Natural killer cell (primary cell): ENCODE measurements around the gene SULF2. TPM values are rescaled to one million over a fixed set of nuclear protein-coding genes. Genes with fewer than 3 reads are reported as not detected.
A peak's percentile ranks its signal among the peaks of the same experiment; 100 is the strongest.

Experiments used
- ATAC-seq, 3 donors: fragments of 150-1000 bp in 2 of 3; fragments of 200-7000 bp in 1 of 3; cut with Tn5 transposase; 1 replicate in 1 of 3; 2 replicates in 2 of 3; pipeline ENCODE4 v1.10.0; 2021; ENCODE audit warnings: mild to moderate bottlenecking in 2 of 3, moderate library complexity in 2 of 3
- DNase-seq, 2 donors: peaks; one replicate each; pipeline versions ENCODE4 v3.0.0 to v3.0.0-alpha.2; 2013 to 2021; ENCODE audit warnings: mixed read lengths in 1 of 2
- H3K27ac ChIP-seq: one replicate; pipeline ENCODE4 v1.5.1; 2013; ENCODE audit warnings: mild to moderate bottlenecking, low read length
- H3K27me3 ChIP-seq: one replicate; pipeline ENCODE4 v1.6.1; 2013; ENCODE audit warnings: low read length; ENCODE audit not compliant: control insufficient read depth, insufficient read depth
- H3K36me3 ChIP-seq: one replicate; pipeline ENCODE4 v1.6.1; 2013; ENCODE audit warnings: low read length; ENCODE audit not compliant: control insufficient read depth, insufficient read depth
- H3K4me1 ChIP-seq: one replicate; pipeline ENCODE4 v1.6.1; 2013; ENCODE audit warnings: low read length; ENCODE audit not compliant: control insufficient read depth, insufficient read depth
- H3K4me3 ChIP-seq: one replicate; pipeline ENCODE4 v1.5.1; 2013; ENCODE audit warnings: low read length
- H3K9me3 ChIP-seq: one replicate; pipeline ENCODE4 v1.6.1; 2013; ENCODE audit warnings: low read length; ENCODE audit not compliant: control insufficient read depth, insufficient read depth
- H3K27ac Mint-ChIP-seq, 2 donors: one replicate each; pipeline ENCODE4 v1.8.0; 2022; ENCODE audit warnings: mild to moderate bottlenecking in 2 of 2, mixed read lengths in 2 of 2, moderate library complexity in 1 of 2
- H3K27me3 Mint-ChIP-seq, 2 donors: one replicate each; pipeline ENCODE4 v1.8.0; 2022; ENCODE audit warnings: low read depth in 2 of 2, mixed read lengths in 2 of 2
- H3K36me3 Mint-ChIP-seq: one replicate; pipeline ENCODE4 v1.8.0; 2022; ENCODE audit warnings: mixed read lengths
- H3K4me1 Mint-ChIP-seq, 2 donors: one replicate each; pipeline ENCODE4 v1.8.0; 2022; ENCODE audit warnings: mixed read lengths in 2 of 2
- H3K4me3 Mint-ChIP-seq: one replicate; pipeline ENCODE4 v1.8.0; 2022; ENCODE audit warnings: mild to moderate bottlenecking, moderate library complexity, mixed read lengths
- H3K9me3 Mint-ChIP-seq, 2 donors: one replicate each; pipeline ENCODE4 v1.8.0; 2022; ENCODE audit warnings: mixed read lengths in 2 of 2
- WGBS: methylation state at CpG from one replicate; pipeline ENCODE4 v1.1.7; 2013; ENCODE audit warnings: missing lambda C conversion rate; ENCODE audit not compliant: insufficient coverage; 5-methylcytosine and 5-hydroxymethylcytosine counted together
- intact Hi-C: fragments of 100-400 bp; cut with micrococcal nuclease; formaldehyde crosslinking; loops from one replicate; pipeline ENCODE4 v1.14.2; 2022
- total RNA-seq, 4 donors: library from RNA; stranded (reverse); fragments of 120-200 nt in 1 of 4; gene quantifications; one replicate each; pipeline versions ENCODE4 v1.2.3 to v1.2.4, GENCODE V29; 2013 to 2022
- TF ChIP-seq, protein P1 (sequence below): fragments of 200-600 bp; IDR thresholded peaks from one replicate; pipeline ENCODE4 v1.8.0; 2022; ENCODE audit warnings: antibody characterized with exemption

Gene SULF2
- total RNA-seq, 3 donors from 2014 or later (not counting 1 experiment from before 2014, with no cell fraction given): 8.1 to 48.7 (median 12.3) TPM

DNA sequence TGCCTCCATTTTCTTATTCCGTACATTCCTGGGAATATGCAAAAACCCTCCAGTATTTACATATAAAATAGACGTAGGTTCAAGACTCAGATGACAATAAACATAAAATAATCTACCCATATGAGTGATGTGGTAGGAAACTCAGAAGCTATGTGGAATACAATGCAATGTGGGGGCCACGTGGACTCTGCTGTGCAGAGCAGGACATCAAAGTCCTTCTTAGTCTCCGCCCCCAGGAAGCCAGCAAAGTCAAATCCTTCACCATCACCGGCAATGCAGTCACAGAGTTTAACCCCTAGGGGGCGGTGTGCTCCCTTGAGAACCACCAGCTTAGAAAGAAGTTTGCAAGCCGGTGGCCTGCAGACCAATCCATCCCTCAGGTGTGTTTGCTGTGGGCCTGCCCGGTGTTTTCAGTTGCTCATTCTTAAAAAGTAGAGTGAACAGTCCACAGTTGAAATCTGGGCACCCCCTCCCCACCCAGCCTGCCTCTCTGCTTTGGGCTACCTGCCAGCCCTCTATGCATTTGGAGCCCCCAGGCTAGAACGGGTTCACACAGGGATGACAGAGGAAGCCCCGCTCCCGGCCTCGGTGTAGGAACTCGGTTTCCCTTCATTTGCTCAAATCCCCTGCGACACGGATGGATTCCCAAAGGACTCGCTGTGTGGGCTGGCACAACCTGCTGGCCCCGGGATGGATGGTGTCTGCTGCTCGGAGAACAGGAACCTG lies 59.9 kb downstream of the SULF2 start:
- peak; percentile 61 to 93 for DNase-seq
- no peaks in the 10 kb centered on the region for H3K9me3 ChIP-seq
- Mint-ChIP-seq H3K27me3 (no peaks in the 10 kb centered on the region), H3K36me3 (no peaks in the 10 kb centered on the region), H3K9me3 (no peaks in the 10 kb centered on the region), H3K4me3 (no peak overlapping the region), H3K4me1 (peaks cover 25 to 32% of the 10 kb centered on the region in 2 donors), H3K27ac (no peak overlapping the region)
- WGBS: 59% methylated on average over 16 of the region's 18 CpGs
- H3K4me3 ChIP-seq: no peak overlapping the region
- intact Hi-C loops: loop anchor here (10.0 kb wide), 1 partner anchor 609 kb away; no protein-coding TSS in a partner anchor
- ATAC-seq: peak; percentile 69 to 76 (median 74)
- no peaks in the 10 kb centered on the region for H3K36me3 ChIP-seq
- no peaks in the 10 kb centered on the region for H3K27me3 ChIP-seq
- H3K27ac ChIP-seq: no peak overlapping the region
- peaks cover 30% of the 10 kb centered on the region for H3K4me1 ChIP-seq
- TF ChIP-seq, protein P1, sequence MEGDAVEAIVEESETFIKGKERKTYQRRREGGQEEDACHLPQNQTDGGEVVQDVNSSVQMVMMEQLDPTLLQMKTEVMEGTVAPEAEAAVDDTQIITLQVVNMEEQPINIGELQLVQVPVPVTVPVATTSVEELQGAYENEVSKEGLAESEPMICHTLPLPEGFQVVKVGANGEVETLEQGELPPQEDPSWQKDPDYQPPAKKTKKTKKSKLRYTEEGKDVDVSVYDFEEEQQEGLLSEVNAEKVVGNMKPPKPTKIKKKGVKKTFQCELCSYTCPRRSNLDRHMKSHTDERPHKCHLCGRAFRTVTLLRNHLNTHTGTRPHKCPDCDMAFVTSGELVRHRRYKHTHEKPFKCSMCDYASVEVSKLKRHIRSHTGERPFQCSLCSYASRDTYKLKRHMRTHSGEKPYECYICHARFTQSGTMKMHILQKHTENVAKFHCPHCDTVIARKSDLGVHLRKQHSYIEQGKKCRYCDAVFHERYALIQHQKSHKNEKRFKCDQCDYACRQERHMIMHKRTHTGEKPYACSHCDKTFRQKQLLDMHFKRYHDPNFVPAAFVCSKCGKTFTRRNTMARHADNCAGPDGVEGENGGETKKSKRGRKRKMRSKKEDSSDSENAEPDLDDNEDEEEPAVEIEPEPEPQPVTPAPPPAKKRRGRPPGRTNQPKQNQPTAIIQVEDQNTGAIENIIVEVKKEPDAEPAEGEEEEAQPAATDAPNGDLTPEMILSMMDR: peak; percentile 85

GRCh38 chr20:47724910-47725247 lies 60.4 kb downstream of the SULF2 start:
- Mint-ChIP-seq H3K4me3 (no peak overlapping the region), H3K36me3 (no peaks in the 10 kb centered on the region), H3K27me3 (no peaks in the 10 kb centered on the region), H3K27ac (no peak overlapping the region), H3K9me3 (no peaks in the 10 kb centered on the region), H3K4me1 (peaks cover 25 to 32% of the 10 kb centered on the region in 2 donors)
- Histone ChIP-seq H3K4me1 (peaks cover 30% of the 10 kb centered on the region), H3K9me3 (no peaks in the 10 kb centered on the region), H3K27ac (no peak overlapping the region), H3K4me3 (no peak overlapping the region), H3K36me3 (no peaks in the 10 kb centered on the region), H3K27me3 (no peaks in the 10 kb centered on the region)
- ATAC-seq: no peak
- TF ChIP-seq, protein P1: no peak
- WGBS: 89% methylated on average over 5 of the region's 5 CpGs
- DNase-seq: no peak
- intact Hi-C loops: loop anchor here (10.0 kb wide), 1 partner anchor 610 kb away; no protein-coding TSS in a partner anchor

- Mint-ChIP-seq H3K4me3 (no peak overlapping the region), H3K9me3 (no peaks in the 10 kb centered on the region), H3K27ac (no peak overlapping the region), H3K27me3 (no peaks in the 10 kb centered on the region), H3K36me3 (no peaks in the 10 kb centered on the region), H3K4me1 (peaks cover 25 to 30% of the 10 kb centered on the region in 2 donors)
- TF ChIP-seq, protein P1: no peak
- no peaks in the 10 kb centered on the region for H3K36me3 ChIP-seq
- no peak overlapping the region for H3K4me3 ChIP-seq
- DNase-seq (no peak), ATAC-seq (no peak)
- H3K27ac ChIP-seq: no peak overlapping the region
- intact Hi-C loops: loop anchor here (10.0 kb wide), 1 partner anchor 610 kb away; no protein-coding TSS in a partner anchor
- H3K9me3 ChIP-seq: no peaks in the 10 kb centered on the region
- H3K4me1 ChIP-seq: peaks cover 30% of the 10 kb centered on the region
- WGBS: 67% methylated on average over 5 of the region's 6 CpGs
- H3K27me3 ChIP-seq: no peaks in the 10 kb centered on the region
Measured at GRCh38 chr20:47724396-47724795, 60.9 kb downstream of the SULF2 start.
